GM12891 (cell line): ENCODE measurements around the gene BOLL.

Source experiments
- POLR2A ChIP-seq: IDR thresholded peaks from 2 replicates; pipeline ENCODE4 v1.6.1; 2011; ENCODE audit warnings: low read depth, low read length, control low read depth
- POLR2AphosphoS5 ChIP-seq: IDR thresholded peaks from 2 replicates; pipeline ENCODE4 v1.6.1; 2011; ENCODE audit warnings: low read depth, low read length, control low read depth
- TAF1 ChIP-seq: IDR thresholded peaks from 2 replicates; pipeline ENCODE4 v1.6.1; 2011; ENCODE audit warnings: low read depth, low read length, control low read depth

GRCh38 chr2:197804049-197804757 lies 19.1 kb upstream of the BOLL start, which contains the start of gene PLCL1:
- TF ChIP-seq POLR2A (no peak), POLR2AphosphoS5 (no peak), TAF1 (no peak)
